ENCODE data around the gene PTPRN. TPM values are rescaled to one million over a fixed set of nuclear protein-coding genes. Genes with fewer than 3 reads are reported as not detected.

PTPRN gene
- total RNA-seq, 1 experiment from 2014 or later: 6.5 TPM

DNA sequence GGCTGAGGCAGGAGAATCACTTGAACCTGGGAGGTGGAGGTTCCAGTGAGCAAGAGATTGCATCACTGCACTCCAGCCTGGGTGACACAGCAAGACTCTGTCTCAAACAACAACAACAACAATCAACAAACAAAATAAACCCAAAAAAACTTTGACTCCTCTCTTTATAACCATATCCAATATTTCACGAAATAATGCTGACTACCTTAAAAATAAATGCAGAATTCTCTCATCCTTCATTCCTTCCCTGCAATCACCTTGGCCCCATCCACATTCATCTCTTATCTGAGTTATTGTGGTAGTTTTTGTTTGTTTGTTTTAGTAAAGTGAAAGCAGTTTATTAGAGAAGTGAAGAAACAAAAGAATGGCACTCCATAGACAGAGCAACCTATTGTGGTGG is 3.2 kb downstream of the PTPRN start:
- no peak overlapping the region for H2AK5ac ChIP-seq (ENCODE audit: insufficient read length, low read length)
- 100% methylated on average over 1 of the region's 1 CpG for WGBS (ENCODE audit: extremely low coverage, insufficient read length, low lambda C conversion rate)
- H3K27ac Mint-ChIP-seq: no peak overlapping the region
- no peak overlapping the region for H3K4me2 ChIP-seq (ENCODE audit: insufficient read depth, insufficient read length, low read length)
- H3K14ac ChIP-seq (ENCODE audit: insufficient read depth, low read length): no peak overlapping the region
- no peaks in the 10 kb centered on the region for H3K36me3 Mint-ChIP-seq (ENCODE audit: insufficient read depth in 1 of 3, low read depth in 3 of 3)
- H3K56ac ChIP-seq (ENCODE audit: insufficient read length, low read depth, low read length): no peak overlapping the region
- peaks cover 11% of the 10 kb centered on the region for H3K23me2 ChIP-seq (ENCODE audit: insufficient read length, low read depth, low read length, poor library complexity, severe bottlenecking)
- H2BK120ac ChIP-seq (ENCODE audit: low read depth, low read length, poor library complexity, severe bottlenecking): no peak overlapping the region
- no peaks in the 10 kb centered on the region for H3K79me1 ChIP-seq (ENCODE audit: insufficient read depth, low read depth, low read length, poor library complexity, severe bottlenecking)
- no peaks in the 10 kb centered on the region for H4K20me1 ChIP-seq (ENCODE audit: control insufficient read depth, insufficient read depth, insufficient read length)
- no peaks in the 10 kb centered on the region for H3K9me3 ChIP-seq (ENCODE audit: control insufficient read depth, low read depth, low read length)
- H3K18ac ChIP-seq (ENCODE audit: insufficient read length, low read depth, low read length): no peak overlapping the region
- TF ChIP-seq, protein P1, sequence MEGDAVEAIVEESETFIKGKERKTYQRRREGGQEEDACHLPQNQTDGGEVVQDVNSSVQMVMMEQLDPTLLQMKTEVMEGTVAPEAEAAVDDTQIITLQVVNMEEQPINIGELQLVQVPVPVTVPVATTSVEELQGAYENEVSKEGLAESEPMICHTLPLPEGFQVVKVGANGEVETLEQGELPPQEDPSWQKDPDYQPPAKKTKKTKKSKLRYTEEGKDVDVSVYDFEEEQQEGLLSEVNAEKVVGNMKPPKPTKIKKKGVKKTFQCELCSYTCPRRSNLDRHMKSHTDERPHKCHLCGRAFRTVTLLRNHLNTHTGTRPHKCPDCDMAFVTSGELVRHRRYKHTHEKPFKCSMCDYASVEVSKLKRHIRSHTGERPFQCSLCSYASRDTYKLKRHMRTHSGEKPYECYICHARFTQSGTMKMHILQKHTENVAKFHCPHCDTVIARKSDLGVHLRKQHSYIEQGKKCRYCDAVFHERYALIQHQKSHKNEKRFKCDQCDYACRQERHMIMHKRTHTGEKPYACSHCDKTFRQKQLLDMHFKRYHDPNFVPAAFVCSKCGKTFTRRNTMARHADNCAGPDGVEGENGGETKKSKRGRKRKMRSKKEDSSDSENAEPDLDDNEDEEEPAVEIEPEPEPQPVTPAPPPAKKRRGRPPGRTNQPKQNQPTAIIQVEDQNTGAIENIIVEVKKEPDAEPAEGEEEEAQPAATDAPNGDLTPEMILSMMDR (conservative IDR thresholded peaks at IDR 0.05): no peak
- H3K9me3 Mint-ChIP-seq: no peaks in the 10 kb centered on the region; a peak in 1 of 5 replicates
- no peak overlapping the region for H2BK12ac ChIP-seq (ENCODE audit: insufficient read length, low read depth, low read length)
- H3K27ac ChIP-seq (ENCODE audit: insufficient read length, low read depth, low read length): no peak overlapping the region
- H2BK15ac ChIP-seq (ENCODE audit: low read depth, low read length): no peak overlapping the region
- peaks cover 63% of the 10 kb centered on the region for H3K27me3 Mint-ChIP-seq (ENCODE audit: low read depth)
- no peak overlapping the region for H4K5ac ChIP-seq (ENCODE audit: insufficient read length, low read depth, low read length)
- H3K79me2 ChIP-seq (ENCODE audit: insufficient read depth, low read length): no peaks in the 10 kb centered on the region
- no peak overlapping the region for H3K4me3 Mint-ChIP-seq
- H3K27me3 ChIP-seq (ENCODE audit: insufficient read depth, low read length): no peaks in the 10 kb centered on the region
- no peak overlapping the region for H4K91ac ChIP-seq (ENCODE audit: insufficient read length, low read depth, low read length)
- H3K4me1 Mint-ChIP-seq: peaks cover 18 to 20% of the 10 kb centered on the region in 2 experiments
- DNase-seq: no peak
- H4K8ac ChIP-seq (replicated peaks; ENCODE audit: insufficient read length, low read depth, low read length): no peak overlapping the region
- H3K4ac ChIP-seq (ENCODE audit: low read depth, low read length): no peak overlapping the region
- no peak overlapping the region for H2AFZ ChIP-seq (ENCODE audit: low read length)
- H3T11ph ChIP-seq (ENCODE audit: low read length): no peak overlapping the region
- no peak overlapping the region for H3K23ac ChIP-seq (ENCODE audit: insufficient read length, low read depth, low read length)
- no peaks in the 10 kb centered on the region; the same call in 1 of the 2 replicates for H3K4me1 ChIP-seq (ENCODE audit: insufficient read depth, low read length)
- H2BK5ac ChIP-seq (ENCODE audit: insufficient read length, low read length): no peak overlapping the region
- no peak overlapping the region for H3K9ac ChIP-seq (ENCODE audit: extremely low read depth, insufficient read length, low read length)
- H2BK20ac ChIP-seq (ENCODE audit: low read depth, low read length, poor library complexity, severe bottlenecking): no peak overlapping the region

All from H9 (cell line).